ENCODE data around the gene ZNF207. TPM values are rescaled to one million over a fixed set of nuclear protein-coding genes. Genes with fewer than 3 reads are reported as not detected.

Gene ZNF207
- total and polyA plus RNA-seq, 2 experiments from 2014 or later, result 171 to 240 TPM

DNA sequence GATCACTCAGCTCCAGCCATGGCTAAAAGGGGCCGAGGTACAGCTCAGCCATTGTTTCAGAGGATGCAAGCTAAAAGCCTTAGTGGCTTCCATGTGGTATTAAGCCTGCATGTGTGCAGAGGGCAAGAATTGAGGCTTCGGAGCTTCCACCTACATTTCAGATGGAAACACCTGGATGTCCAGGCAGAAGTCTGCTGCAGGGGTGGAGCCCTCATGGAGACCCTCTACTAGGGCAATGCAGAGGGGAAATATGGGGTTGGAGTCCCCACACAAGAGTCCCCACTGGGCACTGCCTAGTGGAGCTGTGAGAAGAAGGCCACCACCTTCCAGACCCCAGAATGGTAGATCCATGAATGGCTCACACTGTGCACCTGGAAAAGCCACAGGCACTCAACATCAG is 79.6 kb downstream of the ZNF207 start:
- H3K79me2 ChIP-seq (replicated peaks; ENCODE audit: insufficient read depth), result no peaks in the 10 kb centered on the region
- H4K20me1 ChIP-seq (replicated peaks; ENCODE audit: insufficient read depth), result no peaks in the 10 kb centered on the region
- Mint-ChIP-seq H3K27me3 (ENCODE audit: insufficient read depth, low read depth, poor library complexity) (peaks cover 7% of the 10 kb centered on the region), H3K36me3 (ENCODE audit: low read depth) (peaks cover 19% of the 10 kb centered on the region), H3K4me1 (no peaks in the 10 kb centered on the region), H3K9me3 (peaks cover 30% of the 10 kb centered on the region), H3K4me3 (no peak overlapping the region), H3K27ac (no peak overlapping the region)
- TF ChIP-seq ZNF331 (CRISPR knock-in tag; IDR thresholded peaks at IDR 0.05; ENCODE audit: low read depth), result no peak
- TF ChIP-seq CREB1 (CRISPR knock-in tag; IDR thresholded peaks at IDR 0.05; ENCODE audit: low read depth), result no peak
- TF ChIP-seq REST (IDR thresholded peaks at IDR 0.05; ENCODE audit: unreplicated experiment), result no peak
- no peak for TF ChIP-seq NANOG (IDR thresholded peaks at IDR 0.05; ENCODE audit: borderline replicate concordance)
- no peak for TF ChIP-seq EZH2phosphoT487 (IDR thresholded peaks at IDR 0.05; ENCODE audit: unreplicated experiment)
- no peak for TF ChIP-seq ZNF114 (CRISPR knock-in tag; IDR thresholded peaks at IDR 0.05)
- no peak for TF ChIP-seq STAT1 (IDR thresholded peaks at IDR 0.05; ENCODE audit: unreplicated experiment)
- no peak for TF ChIP-seq POLR2AphosphoS5 (IDR thresholded peaks at IDR 0.05; ENCODE audit: low read depth)
- no peak overlapping the region for H3K4me2 ChIP-seq
- H3K4me3 ChIP-seq, result no peak overlapping the region
- no peak overlapping the region for H2AFZ ChIP-seq
- no peaks in the 10 kb centered on the region for H3K9me2 ChIP-seq (ENCODE audit: insufficient read depth)
- no peaks in the 10 kb centered on the region for H3K27me3 ChIP-seq (ENCODE audit: insufficient read depth)
- H3K36me3 ChIP-seq (ENCODE audit: insufficient read depth), result no peaks in the 10 kb centered on the region
- no peaks in the 10 kb centered on the region for H3K4me1 ChIP-seq (ENCODE audit: insufficient read depth)
- ATAC-seq (no peak), DNase-seq (ENCODE audit: low spot score) (no peak)
- no peaks in the 10 kb centered on the region for H3F3A ChIP-seq (replicated peaks; ENCODE audit: low read depth)
- H3K27ac ChIP-seq (ENCODE audit: low read depth), result no peak overlapping the region

MicroRNAs within 50 kb of the gene (microRNA counts, 767-probe panel; counts per million panel counts)
- not detected for microRNA hsa-miR-632

Small RNA genes within 50 kb of the gene (microRNA-seq; reads per million reads assigned to microRNA genes)
- gene MIR632, result not detected

Small RNA genes within 50 kb of the gene (small RNA-seq; reads per million reads assigned to genes)
- not detected for gene AC005899.6 (ENCODE audit: low replicate concordance)

Other genes with a start within 250 kb of the ZNF207 start
- 51.4 and 53.5 TPM in 2 replicates for gene RHOT1, start 207.7 kb upstream of the ZNF207 start, total RNA-seq (2014; rRNA removed; shearing (Covaris generic))
- gene RHOT1, start 207.7 kb upstream of the ZNF207 start, polyA plus RNA-seq (2016; fragmentation: Nextera tagmentation; extraction: Ambion mirVana), result 38.8 and 40.8 TPM in 2 replicates
- gene RHBDL3, start 84.3 kb upstream of the ZNF207 start, total RNA-seq (2014; rRNA removed; shearing (Covaris generic)), result 8.1 and 12.3 TPM in 2 replicates
- 2.0 and 2.3 TPM in 2 replicates for gene RHBDL3, start 84.3 kb upstream of the ZNF207 start, polyA plus RNA-seq (2016; fragmentation: Nextera tagmentation; extraction: Ambion mirVana)
- 26.8 and 35.9 TPM in 2 replicates for gene C17orf75, start 8.0 kb upstream of the ZNF207 start, total RNA-seq (2014; rRNA removed; shearing (Covaris generic))
- gene C17orf75, start 8.0 kb upstream of the ZNF207 start, polyA plus RNA-seq (2016; fragmentation: Nextera tagmentation; extraction: Ambion mirVana), result 43.3 and 50.1 TPM in 2 replicates
- 132 and 180 TPM in 2 replicates for gene PSMD11, start 94.4 kb downstream of the ZNF207 start, total RNA-seq (2014; rRNA removed; shearing (Covaris generic))
- gene PSMD11, start 94.4 kb downstream of the ZNF207 start, polyA plus RNA-seq (2016; fragmentation: Nextera tagmentation; extraction: Ambion mirVana), result 360 and 369 TPM in 2 replicates
- gene CDK5R1, start 136.8 kb downstream of the ZNF207 start, total RNA-seq (2014; rRNA removed; shearing (Covaris generic)), result 8.7 and 11.6 TPM in 2 replicates
- 4.0 and 4.1 TPM in 2 replicates for gene CDK5R1, start 136.8 kb downstream of the ZNF207 start, polyA plus RNA-seq (2016; fragmentation: Nextera tagmentation; extraction: Ambion mirVana)

All from GM23338 (cell line).